ENCODE results near the gene PNMA8B.

Gene PNMA8B

GRCh38 chr19:46487802-46488445, 7.7 kb downstream of the PNMA8B start:
- peak; percentile 46 to 70 for DNase-seq (ENCODE audit: extremely low read depth in 1 of 2, low read depth in 1 of 2)

GRCh38 chr19:46487178-46487801, 8.4 kb downstream of the PNMA8B start:
- no peak for DNase-seq (ENCODE audit: extremely low read depth in 1 of 2, low read depth in 1 of 2)

- no peak for DNase-seq (ENCODE audit: extremely low read depth in 1 of 2, low read depth in 1 of 2)
These were observed 9.3 kb downstream of the PNMA8B start for GRCh38 chr19:46486358-46486757.

DNA sequence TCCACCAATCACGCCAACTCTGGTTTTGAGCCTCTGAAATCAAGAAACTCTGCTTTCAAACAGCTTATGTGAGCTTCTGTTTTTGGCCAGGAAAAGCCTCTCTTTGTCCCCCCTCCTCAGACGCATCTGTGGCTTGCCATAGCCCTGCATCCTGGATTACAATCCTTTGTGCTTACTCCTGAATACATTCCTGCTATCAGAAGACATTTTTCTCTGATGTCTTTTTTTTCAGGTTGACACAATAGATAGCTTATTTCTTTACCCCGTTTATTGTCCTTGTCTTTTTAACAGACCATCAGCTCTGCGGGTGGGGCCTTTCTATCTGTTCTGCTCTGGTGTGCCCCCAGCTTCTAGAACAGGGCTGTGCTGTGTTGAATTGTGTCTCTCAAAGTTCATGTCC, 11.0 kb downstream of the PNMA8B start:
- no peak for DNase-seq (ENCODE audit: extremely low read depth in 1 of 2, low read depth in 1 of 2)

GRCh38 chr19:46482631-46483030, 13.0 kb downstream of the PNMA8B start:
- DNase-seq (ENCODE audit: extremely low read depth in 1 of 2, low read depth in 1 of 2) = no peak

GRCh38 chr19:46481947-46482346, 13.7 kb downstream of the PNMA8B start:
- DNase-seq (ENCODE audit: extremely low read depth in 1 of 2, low read depth in 1 of 2) = no peak

DNA sequence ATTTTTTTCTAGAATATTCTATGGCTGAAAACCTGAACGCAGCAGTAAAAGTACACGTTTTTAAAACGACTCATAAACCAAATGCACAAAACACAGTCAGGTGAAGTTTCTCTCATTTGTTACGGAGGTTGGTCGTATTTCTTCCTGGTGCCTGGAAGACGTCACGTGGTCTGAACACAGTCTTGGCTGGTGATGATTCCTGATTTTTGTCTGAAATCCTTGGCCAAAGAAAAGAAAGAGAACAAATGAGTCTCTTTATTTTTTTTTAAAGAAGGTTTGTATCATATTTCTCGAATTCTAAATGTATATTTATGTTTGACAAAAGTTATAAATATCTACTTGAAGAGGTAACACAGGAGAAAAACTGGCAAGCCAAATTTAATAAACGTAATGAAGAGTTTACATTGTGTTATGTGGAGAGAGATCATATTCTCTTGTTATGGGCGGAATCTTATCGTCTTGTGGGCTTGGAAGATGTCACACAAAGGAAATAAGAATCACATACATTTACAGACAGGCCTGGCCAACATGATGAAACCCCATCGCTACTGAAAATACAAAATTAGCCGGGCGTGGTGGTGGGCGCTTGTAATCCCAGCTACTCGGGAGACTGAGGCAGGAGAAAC, 14.3 kb downstream of the PNMA8B start:
- DNase-seq (ENCODE audit: extremely low read depth in 1 of 2, low read depth in 1 of 2) = no peak

GRCh38 chr19:46480415-46480814, 15.3 kb downstream of the PNMA8B start:
- no peak for DNase-seq (ENCODE audit: extremely low read depth in 1 of 2, low read depth in 1 of 2)

DNA sequence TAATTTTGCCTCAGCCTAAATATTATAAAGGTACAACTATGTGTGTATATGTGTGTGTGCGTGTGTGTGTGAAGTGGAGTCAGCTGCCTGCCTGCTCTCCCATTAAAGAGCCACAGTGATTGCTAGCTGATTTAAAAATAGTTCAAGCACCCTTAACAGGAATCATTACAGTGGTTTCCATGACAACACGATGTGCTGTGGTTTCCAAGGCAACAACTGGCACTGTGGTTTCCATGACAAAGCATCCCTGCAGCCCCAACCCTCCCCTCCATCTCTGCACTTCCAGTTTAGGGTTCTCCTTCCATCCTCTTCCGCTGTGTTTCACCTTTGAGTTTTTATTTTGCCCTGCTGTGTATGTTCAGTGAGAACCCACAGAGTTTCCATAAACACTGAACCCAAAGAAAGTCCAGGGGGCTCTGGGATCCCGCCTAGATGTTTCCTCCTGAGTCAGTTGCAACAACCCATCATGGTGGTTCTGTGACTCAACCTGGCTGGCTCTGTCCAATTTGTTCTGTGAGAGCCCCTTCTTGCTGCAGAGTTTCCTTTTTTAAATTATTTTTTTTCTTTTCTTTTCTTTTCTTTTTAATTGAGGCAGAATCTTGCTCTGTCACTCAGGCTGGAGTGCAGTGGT, 17.2 kb downstream of the PNMA8B start:
- no peak for DNase-seq (ENCODE audit: extremely low read depth in 1 of 2, low read depth in 1 of 2)

GRCh38 chr19:46475986-46476385, 19.7 kb downstream of the PNMA8B start:
- no peak for DNase-seq (ENCODE audit: extremely low read depth in 1 of 2, low read depth in 1 of 2)

GRCh38 chr19:46474211-46474610, 21.5 kb downstream of the PNMA8B start:
- DNase-seq (ENCODE audit: extremely low read depth in 1 of 2, low read depth in 1 of 2) = no peak

DNA sequence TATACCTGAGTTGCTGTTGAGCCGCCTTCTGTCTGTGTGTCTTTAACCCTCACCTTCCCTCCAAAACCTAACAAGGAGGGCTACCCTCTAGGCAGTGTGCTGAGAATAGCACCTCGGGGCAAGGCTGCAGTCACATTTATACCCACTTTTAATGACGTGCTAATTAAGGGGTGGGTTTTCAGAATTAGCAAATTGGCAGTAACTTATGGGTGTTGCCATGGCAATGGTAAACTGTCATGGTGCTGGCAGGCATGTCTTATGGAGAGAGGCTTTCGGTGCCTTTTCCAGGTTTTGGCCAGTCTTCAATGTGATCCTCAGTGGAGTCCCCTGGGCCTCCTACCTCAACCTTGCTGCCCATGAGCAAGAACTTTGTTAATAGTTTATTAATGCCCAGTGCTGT, 23.1 kb downstream of the PNMA8B start:
- no peak for DNase-seq (ENCODE audit: extremely low read depth in 1 of 2, low read depth in 1 of 2)

- DNase-seq (ENCODE audit: extremely low read depth in 1 of 2, low read depth in 1 of 2) = no peak
These were observed 23.7 kb downstream of the PNMA8B start for GRCh38 chr19:46471811-46472543.

DNA sequence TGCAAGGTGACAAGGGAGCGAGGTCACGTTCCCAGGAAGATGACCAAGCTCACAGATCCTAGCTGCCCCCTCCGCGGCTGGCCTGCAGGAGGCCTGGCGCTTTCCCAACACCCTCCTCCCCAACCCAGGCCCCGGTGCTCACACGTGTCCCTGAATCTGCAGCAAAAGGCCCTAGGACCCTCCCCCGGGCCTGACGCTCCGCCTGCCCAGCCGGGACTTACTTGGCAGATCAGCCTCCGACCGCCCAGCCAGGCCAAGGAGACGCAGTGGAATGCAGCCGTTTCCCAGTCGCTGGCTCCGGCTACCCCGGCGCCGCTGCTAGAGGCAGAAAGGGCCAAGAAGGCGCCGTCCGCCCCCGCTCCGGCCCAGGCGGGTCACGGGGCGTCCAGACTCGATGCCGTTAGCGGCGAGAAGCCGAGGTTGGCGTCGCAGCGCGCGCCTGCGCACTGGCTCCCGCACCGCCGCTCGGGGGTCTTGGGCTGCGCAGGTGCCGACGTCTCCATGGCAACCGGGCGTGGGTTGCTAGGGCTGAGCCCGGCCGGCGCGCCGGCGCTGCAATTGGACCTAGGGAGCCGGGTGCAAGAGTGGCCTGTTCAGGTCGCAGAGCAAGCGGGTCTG, 24.4 kb downstream of the PNMA8B start, which contains the start of gene PNMA8A:
Gene PNMA8A, minus strand, starts transcription at position 448 of the 618 bp plus-strand sequence. CDS start 528 bp downstream, outside the sequence.
- no peak for DNase-seq (ENCODE audit: extremely low read depth in 1 of 2, low read depth in 1 of 2)

DNA sequence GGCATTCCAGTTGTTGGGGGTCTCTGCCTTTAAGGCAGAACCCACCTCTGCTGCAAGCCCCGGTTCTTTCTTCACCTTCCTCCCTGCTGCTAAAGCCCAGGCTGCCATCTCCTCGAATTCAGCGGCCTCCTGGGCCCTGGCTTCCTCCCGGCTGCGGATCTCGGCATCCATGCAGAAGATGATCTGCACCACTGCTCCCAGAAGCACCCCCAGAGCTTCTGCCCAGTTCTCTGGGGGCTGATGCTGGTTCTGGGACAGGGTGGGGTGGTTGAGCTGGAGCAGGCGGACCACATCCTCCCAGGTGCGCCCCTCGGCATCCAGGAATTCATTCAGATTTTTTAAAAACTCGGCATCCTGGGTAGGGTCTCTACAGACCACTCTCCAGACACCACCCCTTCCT, 25.3 kb downstream of the PNMA8B start:
- DNase-seq (ENCODE audit: extremely low read depth in 1 of 2, low read depth in 1 of 2) = no peak

- DNase-seq (ENCODE audit: extremely low read depth in 1 of 2, low read depth in 1 of 2) = no peak
These were observed 26.0 kb downstream of the PNMA8B start for GRCh38 chr19:46469541-46470185.

DNA sequence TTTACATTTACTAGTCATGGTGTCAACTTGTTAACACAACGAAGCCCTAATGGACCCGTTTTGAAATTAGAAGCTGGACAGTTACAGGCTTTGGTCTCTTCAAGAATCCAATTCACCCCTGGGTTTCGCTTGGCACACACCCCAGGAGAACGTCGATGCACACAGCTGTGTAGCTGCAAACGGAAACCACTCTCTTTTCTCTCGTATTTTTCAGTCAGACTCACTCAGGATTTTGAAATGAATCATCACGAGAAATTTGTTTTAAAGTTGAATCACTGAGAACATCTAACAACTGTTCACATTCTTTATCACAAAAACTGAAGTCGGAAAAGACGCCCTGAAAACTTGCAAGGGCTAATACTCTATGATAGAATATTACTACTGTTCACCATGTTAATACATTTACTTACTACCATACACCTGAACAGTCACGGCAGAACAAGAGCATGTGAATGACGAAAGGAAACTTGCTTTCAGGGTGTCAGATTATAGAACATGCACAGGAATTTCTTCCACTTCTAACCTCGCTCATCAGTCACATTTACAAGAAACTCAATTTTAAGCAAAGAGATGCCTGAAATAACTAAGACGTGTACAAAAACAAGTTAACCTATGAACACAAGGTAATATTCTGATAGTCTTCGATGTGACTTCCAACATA, 29.0 kb downstream of the PNMA8B start:
- no peak for DNase-seq (ENCODE audit: extremely low read depth in 1 of 2, low read depth in 1 of 2)

DNA sequence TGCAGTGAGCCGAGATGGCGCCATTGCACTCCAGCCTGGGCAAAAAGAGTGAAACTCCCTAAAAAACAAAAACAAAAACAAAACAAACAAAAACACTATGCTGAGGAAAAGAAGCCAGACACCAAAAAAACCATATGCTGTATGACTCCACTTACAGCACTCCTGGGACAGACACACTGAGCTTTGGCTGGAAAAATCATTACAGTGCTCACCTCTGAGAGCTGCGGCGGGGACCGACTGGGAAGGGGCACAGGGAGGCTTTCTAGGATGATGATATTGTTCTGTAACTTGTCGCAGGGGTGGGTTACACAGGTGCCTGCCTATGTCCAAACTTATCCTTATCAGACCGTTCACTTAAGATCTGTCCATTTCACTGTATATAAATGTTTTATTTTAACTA, 32.2 kb downstream of the PNMA8B start:
- DNase-seq (ENCODE audit: extremely low read depth in 1 of 2, low read depth in 1 of 2) = no peak

- DNase-seq (ENCODE audit: extremely low read depth in 1 of 2, low read depth in 1 of 2) = no peak
These were observed 34.1 kb downstream of the PNMA8B start for GRCh38 chr19:46461537-46461936.

DNA sequence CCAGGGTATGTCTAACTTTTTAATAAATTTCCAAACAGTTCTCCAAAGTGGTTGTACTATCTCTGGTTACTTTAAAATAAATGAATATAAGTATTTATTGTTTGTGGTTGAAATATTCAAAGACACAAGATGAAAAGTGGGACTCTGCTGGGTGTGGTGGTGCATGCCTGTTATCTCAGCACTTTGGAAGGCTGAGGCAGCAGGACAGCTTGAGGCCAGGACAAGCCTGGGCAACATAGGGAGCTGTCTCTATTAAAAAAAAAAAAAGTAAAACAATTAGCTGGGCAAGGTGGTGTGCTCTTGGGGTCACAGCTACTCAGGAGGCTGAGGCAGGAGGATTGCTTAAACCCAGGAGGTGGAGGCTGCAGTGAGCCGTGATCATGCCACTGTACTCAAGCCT, 34.7 kb downstream of the PNMA8B start:
- DNase-seq (ENCODE audit: extremely low read depth in 1 of 2, low read depth in 1 of 2) = no peak

Measured in activated CD8-positive, alpha-beta memory T cell treated with anti-CD3 and anti-CD28 coated beads for 1 hour (primary cell).